ENCODE data around the gene USPL1.

The USPL1 gene

DNA sequence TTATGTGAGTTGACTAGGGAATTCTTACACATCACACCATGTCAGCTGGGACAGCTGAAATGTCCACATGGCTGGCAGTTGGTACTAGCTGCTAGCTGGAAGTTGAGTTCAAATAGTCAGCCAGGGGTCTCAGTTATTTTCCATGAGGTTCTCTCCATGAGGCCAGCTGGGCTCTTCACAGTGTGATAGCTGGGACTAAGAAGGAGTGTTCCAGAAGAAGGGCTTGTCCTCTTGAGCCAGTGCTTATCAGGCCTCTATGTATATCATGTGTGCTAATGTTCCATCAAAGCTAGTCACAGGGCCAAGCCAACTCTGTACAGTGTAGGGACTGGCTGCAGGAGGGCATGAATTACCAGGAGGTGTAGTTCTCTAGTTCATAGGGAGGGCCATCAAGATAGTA, 11.8 kb downstream of the USPL1 start:
- TF ChIP-seq PPARA (CRISPR knock-in tag; IDR thresholded peaks at IDR 0.05; ENCODE audit: borderline replicate concordance), result no peak
- no peak for TF ChIP-seq ZNF565 (CRISPR knock-in tag; conservative IDR thresholded peaks at IDR 0.05; ENCODE audit: low read depth)
- no peak for TF ChIP-seq SNAI2 (CRISPR knock-in tag; IDR thresholded peaks at IDR 0.05)
- TF ChIP-seq, protein P1, sequence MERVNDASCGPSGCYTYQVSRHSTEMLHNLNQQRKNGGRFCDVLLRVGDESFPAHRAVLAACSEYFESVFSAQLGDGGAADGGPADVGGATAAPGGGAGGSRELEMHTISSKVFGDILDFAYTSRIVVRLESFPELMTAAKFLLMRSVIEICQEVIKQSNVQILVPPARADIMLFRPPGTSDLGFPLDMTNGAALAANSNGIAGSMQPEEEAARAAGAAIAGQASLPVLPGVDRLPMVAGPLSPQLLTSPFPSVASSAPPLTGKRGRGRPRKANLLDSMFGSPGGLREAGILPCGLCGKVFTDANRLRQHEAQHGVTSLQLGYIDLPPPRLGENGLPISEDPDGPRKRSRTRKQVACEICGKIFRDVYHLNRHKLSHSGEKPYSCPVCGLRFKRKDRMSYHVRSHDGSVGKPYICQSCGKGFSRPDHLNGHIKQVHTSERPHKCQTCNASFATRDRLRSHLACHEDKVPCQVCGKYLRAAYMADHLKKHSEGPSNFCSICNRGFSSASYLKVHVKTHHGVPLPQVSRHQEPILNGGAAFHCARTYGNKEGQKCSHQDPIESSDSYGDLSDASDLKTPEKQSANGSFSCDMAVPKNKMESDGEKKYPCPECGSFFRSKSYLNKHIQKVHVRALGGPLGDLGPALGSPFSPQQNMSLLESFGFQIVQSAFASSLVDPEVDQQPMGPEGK (CRISPR knock-in tag; IDR thresholded peaks at IDR 0.05; ENCODE audit: borderline replicate concordance), result no peak
- TF ChIP-seq CSRNP3 (CRISPR knock-in tag; IDR thresholded peaks at IDR 0.05), result no peak
- no peak for TF ChIP-seq ZNF8 (CRISPR knock-in tag; IDR thresholded peaks at IDR 0.05)
- TF ChIP-seq ZFP3 (CRISPR knock-in tag; IDR thresholded peaks at IDR 0.05), result no peak
- TF ChIP-seq CSDC2 (CRISPR knock-in tag; IDR thresholded peaks at IDR 0.05), result no peak
- no peak for TF ChIP-seq RARB (CRISPR knock-in tag; IDR thresholded peaks at IDR 0.05)
- TF ChIP-seq BACH2 (CRISPR knock-in tag; IDR thresholded peaks at IDR 0.05; ENCODE audit: borderline replicate concordance), result no peak
- TF ChIP-seq ZFP30 (CRISPR knock-in tag; IDR thresholded peaks at IDR 0.05), result no peak
- TF ChIP-seq ISL1 (CRISPR knock-in tag; IDR thresholded peaks at IDR 0.05), result no peak
- TF ChIP-seq, protein P2, sequence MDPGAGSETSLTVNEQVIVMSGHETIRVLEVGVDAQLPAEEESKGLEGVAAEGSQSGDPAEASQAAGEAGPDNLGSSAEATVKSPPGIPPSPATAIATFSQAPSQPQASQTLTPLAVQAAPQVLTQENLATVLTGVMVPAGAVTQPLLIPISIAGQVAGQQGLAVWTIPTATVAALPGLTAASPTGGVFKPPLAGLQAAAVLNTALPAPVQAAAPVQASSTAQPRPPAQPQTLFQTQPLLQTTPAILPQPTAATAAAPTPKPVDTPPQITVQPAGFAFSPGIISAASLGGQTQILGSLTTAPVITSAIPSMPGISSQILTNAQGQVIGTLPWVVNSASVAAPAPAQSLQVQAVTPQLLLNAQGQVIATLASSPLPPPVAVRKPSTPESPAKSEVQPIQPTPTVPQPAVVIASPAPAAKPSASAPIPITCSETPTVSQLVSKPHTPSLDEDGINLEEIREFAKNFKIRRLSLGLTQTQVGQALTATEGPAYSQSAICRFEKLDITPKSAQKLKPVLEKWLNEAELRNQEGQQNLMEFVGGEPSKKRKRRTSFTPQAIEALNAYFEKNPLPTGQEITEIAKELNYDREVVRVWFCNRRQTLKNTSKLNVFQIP (CRISPR knock-in tag; IDR thresholded peaks at IDR 0.05; ENCODE audit: borderline replicate concordance, low read depth), result no peak
- no peak for TF ChIP-seq ARNTL (CRISPR knock-in tag; IDR thresholded peaks at IDR 0.05; ENCODE audit: borderline replicate concordance, low read depth)
- no peak for TF ChIP-seq GLIS3 (CRISPR knock-in tag; IDR thresholded peaks at IDR 0.05)
- no peak for ATAC-seq

GRCh38 chr13:30633861-30634260, 16.1 kb downstream of the USPL1 start:
- TF ChIP-seq, protein P1 (CRISPR knock-in tag; IDR thresholded peaks at IDR 0.05; ENCODE audit: borderline replicate concordance), result no peak
- TF ChIP-seq ISL1 (CRISPR knock-in tag; IDR thresholded peaks at IDR 0.05), result no peak
- TF ChIP-seq TSHZ2 (CRISPR knock-in tag; IDR thresholded peaks at IDR 0.05), result no peak
- no peak for TF ChIP-seq CSRNP3 (CRISPR knock-in tag; IDR thresholded peaks at IDR 0.05)
- no peak for TF ChIP-seq ZNF70 (CRISPR knock-in tag; IDR thresholded peaks at IDR 0.05)
- no peak for ATAC-seq

- no peak for ATAC-seq
- TF ChIP-seq, protein P2 (CRISPR knock-in tag; IDR thresholded peaks at IDR 0.05; ENCODE audit: borderline replicate concordance, low read depth), result no peak
- TF ChIP-seq BACH2 (CRISPR knock-in tag; IDR thresholded peaks at IDR 0.05; ENCODE audit: borderline replicate concordance) (no peak), ZNF565 (CRISPR knock-in tag; conservative IDR thresholded peaks at IDR 0.05; ENCODE audit: low read depth) (no peak), ZNF8 (CRISPR knock-in tag; IDR thresholded peaks at IDR 0.05) (no peak), ESRRG (CRISPR knock-in tag; IDR thresholded peaks at IDR 0.05) (no peak), CSDC2 (CRISPR knock-in tag; IDR thresholded peaks at IDR 0.05) (no peak), ZC3H10 (CRISPR knock-in tag; IDR thresholded peaks at IDR 0.05) (no peak), CSRNP3 (CRISPR knock-in tag; IDR thresholded peaks at IDR 0.05) (no peak), ZNF70 (CRISPR knock-in tag; IDR thresholded peaks at IDR 0.05) (no peak), PPARA (CRISPR knock-in tag; IDR thresholded peaks at IDR 0.05; ENCODE audit: borderline replicate concordance) (no peak), ISL1 (CRISPR knock-in tag; IDR thresholded peaks at IDR 0.05) (no peak), ARNTL (CRISPR knock-in tag; IDR thresholded peaks at IDR 0.05; ENCODE audit: borderline replicate concordance, low read depth) (no peak)
- TF ChIP-seq, protein P1 (CRISPR knock-in tag; IDR thresholded peaks at IDR 0.05; ENCODE audit: borderline replicate concordance), result no peak
These were observed 17.1 kb downstream of the USPL1 start for GRCh38 chr13:30634838-30635237.

All from SK-N-SH treated with all-trans-retinoic acid at 6 μM for 48 hours (cell line).